HG03066 (cell line): Measurements from ENCODE around the gene PTPRM.

ENCODE experiments used
- ATAC-seq: cut with Tn5 transposase; IDR thresholded peaks from one replicate; pipeline ENCODE4 v1.9.1; 2021; ENCODE audit warnings: low read depth; ENCODE audit not compliant: unreplicated experiment

PTPRM gene

GRCh38 chr18:7840411-7840810 is 273.3 kb downstream of the PTPRM start:
- ATAC-seq, result no peak

DNA sequence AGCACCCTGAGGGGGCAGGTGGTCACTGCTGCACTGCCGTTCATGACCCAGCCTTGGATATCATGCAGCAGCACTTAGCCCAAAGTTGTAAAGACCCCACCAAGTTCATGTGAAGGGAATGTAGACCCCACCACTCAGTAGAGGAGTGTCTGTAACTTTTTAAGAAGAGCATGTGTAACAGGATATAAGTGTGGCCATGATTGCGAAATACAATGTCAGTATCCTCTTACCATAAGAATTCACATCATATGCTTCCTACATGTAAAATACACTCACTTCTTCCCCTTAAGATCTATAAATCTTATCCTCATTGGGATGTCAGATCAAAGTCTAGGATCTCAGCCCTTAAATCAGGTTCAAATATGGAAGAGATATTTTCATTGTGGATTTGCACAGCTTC is 276.9 kb downstream of the PTPRM start:
- ATAC-seq, result no peak

GRCh38 chr18:7844418-7844817 is 277.3 kb downstream of the PTPRM start:
- no peak for ATAC-seq

DNA sequence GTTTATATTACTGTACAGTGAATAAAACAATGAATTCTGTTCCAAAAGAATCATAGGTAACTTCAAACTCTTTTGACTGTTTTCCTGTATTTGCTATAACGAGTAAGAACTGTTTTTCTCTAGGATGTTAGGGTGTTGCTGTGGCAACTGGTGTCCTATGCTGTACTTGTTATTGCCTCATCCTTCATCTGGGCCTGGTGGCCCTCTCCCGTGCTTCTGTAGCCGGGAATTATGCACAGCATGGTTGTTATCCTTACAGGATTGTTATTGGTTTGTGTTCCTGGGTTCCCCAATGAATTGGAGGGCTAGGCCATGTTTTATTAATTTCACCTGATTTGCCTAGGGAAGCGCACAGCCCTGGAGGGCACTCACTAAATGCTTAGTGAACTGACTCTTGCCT is 279.2 kb downstream of the PTPRM start:
- no peak for ATAC-seq

GRCh38 chr18:7847357-7848053 is 280.4 kb downstream of the PTPRM start:
- ATAC-seq, result no peak

DNA sequence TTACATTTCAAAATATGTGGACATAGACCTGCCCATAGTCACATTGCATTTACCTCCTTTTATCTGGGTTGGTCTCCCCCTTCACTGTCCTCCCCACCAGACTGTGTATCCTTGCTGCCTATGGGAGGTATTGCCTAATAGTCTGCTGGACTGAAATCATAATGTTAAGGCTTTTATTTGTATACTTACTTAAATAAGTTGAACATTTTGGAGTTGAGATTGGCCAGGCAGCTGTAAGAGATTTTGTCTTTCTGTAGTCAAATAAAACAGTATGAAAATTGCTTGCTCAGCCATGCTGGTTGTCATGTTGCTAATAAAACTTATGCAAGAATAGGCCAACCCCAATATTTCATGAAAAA is 280.9 kb downstream of the PTPRM start:
- no peak for ATAC-seq

DNA sequence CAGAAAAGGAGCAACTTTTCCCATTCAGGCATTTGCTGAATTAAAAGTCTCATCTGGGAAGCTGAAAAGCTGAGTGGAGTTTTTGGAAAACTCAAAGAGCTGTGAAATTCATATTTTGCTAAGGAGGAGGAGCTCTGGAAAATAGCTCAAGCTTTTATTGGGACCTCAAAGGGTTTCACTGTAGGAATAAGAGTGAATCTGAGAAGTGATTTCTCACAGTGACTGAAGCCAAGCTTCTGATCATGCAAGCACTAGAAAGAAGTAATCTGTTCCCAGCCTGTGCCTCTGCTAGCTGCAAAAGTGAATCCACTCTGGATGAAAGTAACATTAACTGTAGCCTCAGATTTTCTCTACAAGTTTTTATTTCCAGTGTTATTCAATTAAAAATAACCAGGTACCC is 283.3 kb downstream of the PTPRM start:
- ATAC-seq, result no peak

GRCh38 chr18:7855028-7855427 is 287.9 kb downstream of the PTPRM start:
- ATAC-seq, result no peak

GRCh38 chr18:7855671-7856070 is 288.6 kb downstream of the PTPRM start:
- ATAC-seq, result no peak

DNA sequence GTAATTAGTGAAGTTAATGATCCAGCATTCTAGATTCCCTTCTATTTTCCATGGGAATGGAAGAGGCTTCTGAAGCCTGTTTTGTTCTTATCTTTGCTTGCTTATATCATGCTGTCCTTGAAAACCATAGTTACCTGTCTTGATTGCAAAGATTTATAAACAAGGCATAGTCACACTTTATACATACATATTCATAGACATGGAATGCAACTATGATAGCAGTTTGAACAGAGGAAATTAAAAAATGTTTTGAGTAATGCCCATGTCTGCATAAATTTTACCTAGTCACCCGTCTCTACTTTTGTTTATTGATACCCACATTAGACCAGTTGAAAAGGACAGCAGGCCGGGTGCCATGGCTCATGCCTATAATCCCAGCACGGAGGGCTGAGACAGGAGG is 289.0 kb downstream of the PTPRM start:
- no peak for ATAC-seq

DNA sequence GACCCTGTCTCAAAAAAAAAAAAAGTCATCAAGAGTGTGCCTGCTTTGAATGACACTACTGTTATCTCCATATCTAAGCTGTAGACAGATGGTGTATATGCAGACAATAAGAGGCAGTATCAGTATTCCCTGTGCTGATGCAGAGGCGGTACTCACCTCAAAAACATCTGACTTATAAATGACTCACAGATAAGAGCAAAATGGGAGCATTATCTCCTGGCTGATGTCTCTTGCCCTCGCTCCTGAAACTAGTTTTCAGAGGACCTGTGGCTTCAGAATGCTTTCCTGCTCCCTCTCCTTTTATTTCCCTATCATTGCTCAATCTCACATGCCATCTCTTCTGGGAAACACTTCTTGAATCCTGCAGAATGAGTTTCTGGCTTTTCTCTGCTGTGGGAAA is 289.6 kb downstream of the PTPRM start:
- ATAC-seq, result no peak

DNA sequence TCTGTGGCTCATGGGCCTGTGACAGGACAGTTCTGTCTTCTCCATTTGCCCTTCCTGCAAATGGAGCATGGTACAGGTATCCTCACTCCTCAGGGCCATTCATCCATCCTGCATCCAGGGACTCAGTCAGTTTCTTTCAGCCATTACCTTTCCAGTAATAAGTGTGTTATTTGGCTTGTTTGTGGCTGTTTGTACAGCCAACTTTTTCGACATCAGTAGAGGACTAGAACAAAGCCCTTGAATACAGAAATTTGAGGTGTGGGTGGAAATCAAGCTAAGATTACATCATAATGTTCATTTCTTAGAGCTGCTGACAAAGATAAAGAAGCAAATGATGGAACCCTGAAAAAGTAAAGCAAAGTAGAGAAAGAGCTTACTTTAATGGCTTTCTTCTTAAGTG is 290.4 kb downstream of the PTPRM start:
- no peak for ATAC-seq

DNA sequence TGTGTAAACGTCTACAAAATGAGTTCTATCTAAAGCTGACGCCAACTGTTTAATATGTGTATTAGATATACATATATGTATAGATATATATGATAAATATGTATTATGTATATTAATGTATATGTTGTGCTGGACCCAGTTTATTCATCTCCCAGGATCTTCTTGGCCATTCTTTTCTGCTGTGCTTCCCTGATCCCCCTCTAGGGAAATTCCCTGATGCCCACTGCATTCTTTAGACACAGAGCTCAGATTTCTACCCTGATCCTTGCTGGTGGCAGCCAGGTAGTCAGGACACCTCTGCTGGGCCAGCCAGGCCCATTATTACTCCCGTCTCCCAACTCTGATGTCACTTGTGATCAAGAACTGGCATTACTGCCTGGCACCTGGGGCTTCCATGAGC is 292.0 kb downstream of the PTPRM start:
- ATAC-seq, result no peak

DNA sequence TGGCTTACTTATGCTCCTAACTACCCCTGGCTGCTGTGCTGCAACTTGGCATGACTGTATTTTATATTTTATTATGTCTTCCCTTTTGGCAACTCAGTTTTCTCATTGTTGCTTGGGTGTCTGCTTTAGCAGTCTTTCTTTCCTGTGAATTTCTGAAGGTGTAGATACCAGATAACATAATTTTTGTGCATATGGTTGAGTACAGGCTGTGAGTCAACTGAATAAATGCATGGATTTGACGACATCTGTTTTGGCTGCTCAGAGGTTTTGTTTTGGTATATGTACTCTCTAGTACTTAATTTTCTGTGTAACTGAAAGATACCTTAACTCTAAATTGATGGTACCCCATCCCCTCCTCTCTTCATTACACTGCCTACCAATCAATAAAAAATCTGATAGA is 303.1 kb downstream of the PTPRM start:
- ATAC-seq, result no peak

- ATAC-seq, result no peak
Observed at GRCh38 chr18:7870855-7871254, 303.7 kb downstream of the PTPRM start.

DNA sequence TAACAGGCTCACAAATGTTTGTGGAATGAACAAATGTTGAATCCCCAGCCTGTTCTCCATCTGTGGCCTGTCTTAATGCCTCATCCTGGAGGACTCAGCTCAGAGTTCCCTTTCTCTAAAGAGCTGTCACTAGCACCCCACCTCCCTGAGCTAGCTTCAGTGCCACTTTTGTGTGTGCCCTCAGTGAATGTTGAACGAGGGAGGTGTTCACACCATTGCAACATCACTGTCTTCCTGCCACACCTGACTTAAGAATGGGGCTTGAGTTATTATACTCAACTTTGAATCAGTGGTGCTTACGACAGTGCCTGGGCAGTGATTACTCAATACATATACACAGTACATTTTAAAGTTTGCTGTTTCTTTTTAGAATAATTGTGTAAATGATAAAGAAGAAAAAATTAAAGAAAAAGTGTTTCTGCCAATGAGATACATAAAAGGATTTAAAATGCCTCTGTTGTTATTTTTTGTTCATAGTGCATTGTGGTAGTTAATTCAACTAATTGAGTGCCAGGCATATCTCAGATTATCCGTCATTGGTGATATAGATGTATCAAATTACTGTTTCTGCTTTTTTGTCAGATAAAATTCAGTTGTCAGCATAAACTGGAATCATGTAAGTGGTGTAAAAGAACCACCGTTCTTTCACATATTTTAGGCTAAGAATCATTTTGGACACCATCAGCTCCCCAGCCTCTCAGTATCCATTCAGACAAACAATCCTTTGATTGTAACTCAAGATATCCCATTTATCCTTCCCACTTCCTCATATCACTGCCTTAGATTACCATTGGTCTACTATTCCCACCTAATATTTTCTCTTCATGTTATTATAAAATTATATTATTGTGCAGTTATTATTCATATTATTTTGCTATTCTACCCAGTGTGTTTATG is 304.7 kb downstream of the PTPRM start:
- no peak for ATAC-seq

GRCh38 chr18:7872569-7872968 is 305.5 kb downstream of the PTPRM start:
- ATAC-seq, result no peak

DNA sequence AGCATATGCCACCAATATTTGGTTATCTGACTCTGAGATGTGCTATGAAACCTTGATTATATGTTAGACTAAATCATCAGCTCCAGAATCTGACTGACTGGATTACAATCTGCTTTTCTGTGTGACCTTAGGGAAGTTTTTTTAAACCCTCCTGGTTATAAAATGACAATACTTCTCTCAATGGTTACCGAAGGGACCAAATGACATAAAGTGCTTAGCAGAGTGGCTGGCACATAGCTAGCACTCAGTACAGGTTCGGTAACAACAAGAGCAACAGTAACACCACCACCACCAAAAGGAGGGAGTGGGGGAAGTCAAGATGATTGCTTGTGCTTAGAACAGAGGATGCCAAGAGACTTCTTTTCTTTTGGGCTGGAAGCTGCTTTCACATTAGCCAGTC is 306.2 kb downstream of the PTPRM start:
- ATAC-seq, result no peak

GRCh38 chr18:7876354-7877104 is 309.4 kb downstream of the PTPRM start:
- no peak for ATAC-seq

DNA sequence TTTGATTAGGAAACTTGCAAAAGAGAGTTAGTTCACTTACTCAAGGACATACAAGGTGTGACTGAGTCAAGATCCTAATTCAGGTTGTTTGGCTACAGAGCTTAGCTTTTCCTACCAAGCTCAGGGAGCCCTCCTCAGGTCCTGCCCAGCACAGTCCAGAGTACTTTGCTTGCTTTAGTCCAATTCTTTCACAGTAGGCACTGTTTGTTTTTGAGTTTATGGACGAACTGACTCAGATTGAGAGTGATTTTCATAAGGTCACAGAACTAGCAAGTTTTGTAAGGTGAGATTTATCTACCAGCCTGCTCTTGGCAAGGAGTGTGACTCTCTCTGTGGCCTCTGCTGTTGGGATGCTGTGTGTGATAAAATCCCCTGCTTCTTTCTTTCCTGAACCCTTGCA is 310.5 kb downstream of the PTPRM start:
- no peak for ATAC-seq
